GM18868 (cell line): ENCODE data around the gene MDGA2.

Experiments
- ATAC-seq: cut with Tn5 transposase; IDR thresholded peaks from one replicate; pipeline ENCODE4 v1.9.1; 2021; ENCODE audit warnings: mild to moderate bottlenecking, moderate library complexity; ENCODE audit not compliant: unreplicated experiment

The MDGA2 gene

DNA sequence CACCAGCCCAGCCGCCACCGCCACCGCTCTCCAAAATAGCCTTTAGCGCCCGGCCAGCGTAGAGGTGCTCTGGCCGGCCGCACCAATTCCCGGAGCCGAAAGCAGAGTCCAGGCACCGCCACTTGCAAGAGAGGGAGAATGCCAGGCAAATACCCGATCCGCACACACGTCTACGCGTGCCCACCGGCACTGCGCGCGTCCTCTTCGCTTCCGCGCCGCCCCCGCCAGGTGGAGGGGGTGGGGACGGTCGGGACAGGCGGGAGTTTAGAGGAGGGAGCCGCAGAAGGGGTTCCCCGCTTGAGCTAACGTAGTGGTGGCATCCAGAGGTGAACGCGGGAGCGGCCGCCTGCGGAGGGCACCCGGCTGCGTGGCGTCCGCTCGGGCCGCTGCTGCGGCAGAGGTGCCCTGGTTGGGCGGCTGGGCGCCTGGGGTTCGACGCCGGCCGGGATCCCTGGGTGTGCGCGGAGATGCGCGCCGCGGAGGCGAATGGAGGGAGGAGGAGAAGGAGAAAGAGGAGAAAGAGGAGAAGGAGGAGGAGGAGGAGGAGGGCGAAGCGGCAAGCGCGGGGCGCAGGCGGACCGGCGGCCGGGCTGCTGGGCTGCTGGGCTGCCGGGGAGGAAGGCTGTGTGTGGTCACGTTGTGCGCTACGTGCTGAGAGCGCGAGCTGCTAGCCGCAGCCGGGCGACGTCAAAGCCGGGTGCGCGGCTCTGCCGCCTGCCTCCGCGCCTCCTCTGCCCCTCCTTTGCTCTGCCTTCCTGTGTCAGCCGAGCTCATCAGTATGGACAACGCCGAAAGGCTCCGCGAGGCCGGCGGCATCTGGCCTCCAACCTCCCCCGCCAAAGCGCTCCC lies at the start of gene MDGA2:
Gene MDGA2, minus strand, starts transcription at position 140 of the 849 bp plus-strand sequence.
- peak; percentile 55 for ATAC-seq

- no peak for ATAC-seq
Observed at GRCh38 chr14:47722929-47723693, 47.7 kb upstream of the MDGA2 start.

DNA sequence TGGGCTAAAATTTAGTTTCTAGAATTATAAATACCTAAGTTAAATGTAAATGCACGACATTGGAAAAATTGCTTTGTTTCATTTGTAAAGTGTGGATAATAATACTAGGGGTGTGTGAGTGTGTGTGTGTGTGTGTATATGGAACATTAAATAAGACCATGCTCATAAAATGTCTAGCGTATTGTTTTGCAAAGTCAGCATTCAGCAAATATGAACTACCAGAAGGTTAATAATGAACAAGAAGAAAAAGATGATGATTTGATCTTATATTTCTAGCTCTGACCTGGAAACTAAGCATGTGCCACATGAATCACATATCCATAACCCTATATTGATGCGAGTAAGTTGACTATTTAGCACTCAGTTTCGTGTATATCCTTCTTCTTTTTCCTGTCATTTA lies 44.9 kb upstream of the MDGA2 start:
- ATAC-seq = no peak

DNA sequence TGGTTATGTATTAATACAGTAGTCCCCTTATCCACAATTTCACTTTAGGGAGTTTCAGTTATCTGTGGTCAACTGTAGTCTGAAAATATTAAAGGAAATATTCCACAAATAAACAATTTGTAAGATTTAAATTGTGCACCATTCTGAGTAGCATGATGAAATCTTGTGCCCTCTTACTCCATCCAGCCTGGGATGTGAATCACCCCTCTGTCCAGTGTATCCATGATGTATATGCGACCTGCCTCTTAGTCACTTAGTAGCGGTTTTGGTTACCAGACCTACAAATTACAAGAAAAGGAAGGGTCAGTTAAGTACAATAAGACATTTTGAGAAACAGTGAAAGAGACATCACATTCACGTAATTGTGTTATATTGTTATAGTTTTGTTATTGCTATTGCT lies 39.9 kb upstream of the MDGA2 start:
- ATAC-seq = no peak

DNA sequence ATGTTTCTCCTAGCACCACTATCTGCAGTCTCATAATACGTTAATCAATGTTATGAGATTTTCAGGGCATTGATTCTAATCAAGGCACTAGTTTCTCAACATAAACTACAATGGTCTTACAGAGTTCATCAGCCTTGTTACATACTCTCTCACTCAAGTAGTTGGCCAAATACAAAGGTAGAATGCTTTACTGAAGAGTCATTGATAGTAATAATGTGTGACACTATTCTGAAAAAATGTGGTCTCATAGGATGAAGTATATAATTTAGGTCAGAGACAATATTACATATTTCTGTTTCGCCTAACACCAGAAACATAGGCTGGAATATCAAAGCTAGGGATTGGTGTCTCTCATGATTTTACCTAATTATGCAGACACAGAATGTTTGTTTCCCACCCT lies 35.2 kb upstream of the MDGA2 start:
- ATAC-seq = no peak

- ATAC-seq = no peak
Observed at GRCh38 chr14:47705683-47706082, 30.3 kb upstream of the MDGA2 start.

DNA sequence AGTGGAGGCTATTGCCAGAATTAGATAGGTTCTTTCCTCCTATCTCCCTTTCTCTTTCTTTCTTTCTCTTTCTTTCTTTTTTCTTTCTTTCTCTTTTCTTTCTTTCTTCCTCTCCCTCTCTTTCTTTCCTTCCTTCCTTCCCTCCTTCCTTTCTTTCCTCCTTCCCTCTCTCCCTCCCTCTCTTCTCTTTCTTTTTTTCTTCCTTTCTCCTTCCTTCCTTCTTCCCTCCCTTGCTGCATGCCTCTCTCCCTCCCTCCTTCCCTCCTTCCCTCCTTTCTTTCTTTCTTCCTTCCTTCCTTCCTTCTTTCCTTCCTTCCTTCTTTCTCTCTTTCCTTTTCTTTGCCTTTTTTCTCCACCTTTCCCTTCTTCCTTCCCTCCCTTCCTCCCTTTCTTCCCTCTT lies 16.4 kb upstream of the MDGA2 start:
- ATAC-seq = no peak

GRCh38 chr14:47678993-47679392 lies 3.6 kb upstream of the MDGA2 start:
- no peak for ATAC-seq

GRCh38 chr14:47678157-47678556 lies 2.8 kb upstream of the MDGA2 start:
- no peak for ATAC-seq

GRCh38 chr14:47676315-47676617 lies 861 bp upstream of the MDGA2 start:
- ATAC-seq = no peak

DNA sequence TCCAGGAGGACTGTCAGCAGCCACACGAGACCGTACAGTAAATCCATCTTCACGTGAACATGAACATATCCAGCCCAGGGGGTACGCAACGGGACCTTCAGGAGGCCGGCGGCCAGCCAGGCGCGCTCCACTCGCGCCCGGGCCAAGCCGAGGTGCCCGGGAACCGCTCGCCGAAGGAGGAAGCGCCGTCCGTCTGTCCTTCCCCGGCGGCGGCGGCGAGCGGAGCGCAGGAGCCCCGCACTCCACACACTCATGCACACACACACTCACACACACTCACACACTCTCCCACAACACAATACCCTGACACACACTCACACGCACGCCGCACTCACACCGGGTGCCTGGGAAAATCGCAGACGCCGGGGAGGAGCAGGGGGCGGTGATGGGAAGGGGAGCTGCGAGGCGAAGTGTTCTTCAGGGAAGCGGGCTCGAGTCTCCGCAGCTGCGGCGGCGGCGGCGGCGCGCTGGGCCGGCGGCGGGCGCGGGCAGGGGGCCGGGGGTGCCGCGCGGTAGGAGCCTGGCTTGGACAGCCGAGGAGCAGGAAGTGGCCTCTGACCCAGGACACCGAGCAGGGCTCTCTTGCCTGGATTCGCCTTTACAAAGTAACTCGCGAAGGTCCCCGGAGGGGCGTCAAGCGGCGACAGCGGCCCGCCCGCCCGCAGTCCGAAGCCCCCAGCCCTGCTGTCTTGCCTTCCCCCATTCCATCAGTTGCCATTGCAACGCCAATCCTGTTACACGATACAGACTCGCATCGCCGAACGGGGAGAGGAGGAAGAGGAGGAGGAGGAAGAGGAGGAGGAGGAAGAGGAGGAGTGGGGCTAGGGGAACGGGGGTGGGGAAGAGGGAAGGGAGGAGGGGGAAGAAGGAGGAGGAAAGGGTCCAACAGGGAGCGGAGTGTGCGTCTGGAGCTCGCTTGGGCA lies 601 bp downstream of the MDGA2 start:
- ATAC-seq = no peak

DNA sequence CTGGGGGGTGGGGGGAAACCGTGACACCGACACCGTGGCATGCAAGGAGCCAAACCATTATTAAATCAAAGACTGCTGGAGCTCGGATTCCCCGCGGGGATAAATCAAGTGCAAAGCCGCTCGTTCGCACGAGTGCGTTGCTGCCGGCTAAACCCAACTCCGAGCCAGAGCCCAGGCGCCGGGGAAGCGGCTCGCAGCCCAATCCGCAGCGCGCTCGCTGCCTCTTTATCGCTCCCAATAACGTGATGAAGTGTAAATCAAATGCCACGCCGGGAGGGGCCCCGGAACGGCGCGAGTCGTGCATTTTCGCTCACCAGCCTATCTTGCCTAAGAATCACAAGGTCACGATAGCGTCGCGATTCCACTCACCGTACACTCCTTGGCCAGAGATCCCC lies 1.3 kb downstream of the MDGA2 start:
- no peak for ATAC-seq

- ATAC-seq = no peak
Observed at GRCh38 chr14:47665337-47666134, 9.9 kb downstream of the MDGA2 start.

DNA sequence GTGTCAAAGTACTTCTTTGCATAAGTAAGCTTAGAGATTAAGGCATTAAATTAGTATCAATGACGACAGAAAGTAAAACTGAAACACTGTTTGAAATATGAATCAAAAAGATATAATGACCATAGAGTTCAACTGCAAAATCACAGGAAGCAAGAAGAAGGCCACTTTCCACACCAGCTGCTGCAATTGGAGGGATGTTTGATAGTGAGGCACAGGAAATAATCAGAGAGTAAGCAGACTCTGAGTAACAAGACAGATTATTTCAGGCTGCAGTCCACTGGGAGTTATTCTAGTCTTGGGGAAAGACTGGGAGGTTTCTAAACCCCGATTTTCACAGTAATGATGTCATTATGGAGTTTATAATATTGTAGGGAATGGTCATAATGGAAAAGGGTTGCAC lies 12.9 kb downstream of the MDGA2 start:
- no peak for ATAC-seq

GRCh38 chr14:47660158-47660557 lies 15.2 kb downstream of the MDGA2 start:
- ATAC-seq = no peak

GRCh38 chr14:47658041-47658440 lies 17.4 kb downstream of the MDGA2 start:
- ATAC-seq = no peak

- ATAC-seq = no peak
Observed at GRCh38 chr14:47657143-47657542, 18.3 kb downstream of the MDGA2 start.

GRCh38 chr14:47651337-47651736 lies 24.1 kb downstream of the MDGA2 start:
- no peak for ATAC-seq

GRCh38 chr14:47637753-47638152 lies 37.7 kb downstream of the MDGA2 start:
- ATAC-seq = no peak
